ENCODE results near the gene CLCF1.

The CLCF1 gene

DNA sequence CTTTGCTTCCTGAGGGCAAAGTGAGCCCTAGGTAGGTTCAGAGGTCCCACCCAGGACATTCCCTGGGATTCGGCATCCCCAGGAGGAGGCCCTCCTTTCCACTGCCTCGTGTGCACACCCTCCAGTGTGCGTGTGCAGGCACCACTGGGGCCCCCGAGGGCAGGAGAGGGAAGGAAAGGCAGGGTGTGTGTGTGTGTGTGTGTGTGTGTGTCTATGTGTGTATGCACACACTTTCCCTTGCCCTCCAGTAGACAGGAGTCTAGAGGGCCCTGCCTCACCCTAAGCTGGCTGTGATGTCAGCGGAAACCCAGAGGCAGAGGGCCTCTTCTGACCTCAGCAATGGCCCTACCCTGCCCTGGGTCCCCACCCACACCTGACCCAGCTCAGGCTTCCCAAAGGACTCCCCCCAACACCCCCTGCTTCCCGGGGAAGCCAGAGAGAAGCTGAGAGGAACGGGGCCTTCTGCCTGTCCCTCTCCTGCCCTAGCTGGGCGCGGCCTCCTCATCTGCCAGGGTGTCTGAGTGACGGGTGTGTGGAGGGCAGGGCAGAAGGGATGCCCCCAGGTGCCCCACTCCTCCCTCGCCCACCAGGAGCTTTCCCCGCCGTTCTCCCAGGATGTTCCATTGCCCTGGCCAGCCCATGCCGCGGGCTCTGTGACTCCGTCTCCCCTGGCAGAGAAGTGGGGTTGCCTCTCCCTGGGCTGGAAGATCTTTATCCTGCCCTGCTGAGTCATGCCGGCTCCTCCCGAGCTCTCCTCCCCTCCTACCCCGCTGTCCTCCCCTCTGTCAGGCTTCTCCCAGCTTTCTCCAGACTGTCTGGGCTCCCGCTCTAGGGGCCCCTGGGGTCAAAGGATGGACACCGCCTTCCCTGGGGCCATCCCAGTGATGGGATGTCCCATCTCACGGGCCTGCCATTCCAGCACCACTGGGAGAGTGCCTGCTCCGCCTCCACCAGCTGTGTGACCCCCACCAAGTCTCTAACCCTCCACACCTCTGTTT lies 6.0 kb upstream of the CLCF1 start:
- in situ Hi-C loops (cut with MboI; ENCODE audit: low pct_unique_long_range_greater_than_20kb, low sequenced_read_pairs), result no loop called here
- no peak for DNase-seq

DNA sequence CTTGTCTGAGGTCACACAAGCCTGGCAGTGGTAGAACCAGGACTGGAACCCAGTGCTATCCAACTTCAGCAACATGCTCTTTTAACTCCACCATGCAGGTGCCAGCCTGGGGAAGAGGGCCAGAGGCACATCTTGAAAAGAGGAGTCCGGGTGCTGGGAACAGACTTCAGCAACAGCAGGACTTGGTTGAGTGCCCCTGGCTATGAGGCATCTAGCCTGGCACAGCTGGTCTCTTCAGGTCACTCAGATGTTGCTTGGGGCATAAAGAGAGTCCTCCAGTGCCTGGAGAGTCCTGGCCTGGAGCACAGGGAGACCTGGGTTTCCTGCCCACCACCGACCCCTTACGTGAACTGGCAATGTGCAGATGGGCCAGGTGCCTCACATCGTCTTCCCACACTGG lies 5.1 kb upstream of the CLCF1 start:
- no peak for DNase-seq
- in situ Hi-C loops (cut with MboI; ENCODE audit: low pct_unique_long_range_greater_than_20kb, low sequenced_read_pairs), result no loop called here

DNA sequence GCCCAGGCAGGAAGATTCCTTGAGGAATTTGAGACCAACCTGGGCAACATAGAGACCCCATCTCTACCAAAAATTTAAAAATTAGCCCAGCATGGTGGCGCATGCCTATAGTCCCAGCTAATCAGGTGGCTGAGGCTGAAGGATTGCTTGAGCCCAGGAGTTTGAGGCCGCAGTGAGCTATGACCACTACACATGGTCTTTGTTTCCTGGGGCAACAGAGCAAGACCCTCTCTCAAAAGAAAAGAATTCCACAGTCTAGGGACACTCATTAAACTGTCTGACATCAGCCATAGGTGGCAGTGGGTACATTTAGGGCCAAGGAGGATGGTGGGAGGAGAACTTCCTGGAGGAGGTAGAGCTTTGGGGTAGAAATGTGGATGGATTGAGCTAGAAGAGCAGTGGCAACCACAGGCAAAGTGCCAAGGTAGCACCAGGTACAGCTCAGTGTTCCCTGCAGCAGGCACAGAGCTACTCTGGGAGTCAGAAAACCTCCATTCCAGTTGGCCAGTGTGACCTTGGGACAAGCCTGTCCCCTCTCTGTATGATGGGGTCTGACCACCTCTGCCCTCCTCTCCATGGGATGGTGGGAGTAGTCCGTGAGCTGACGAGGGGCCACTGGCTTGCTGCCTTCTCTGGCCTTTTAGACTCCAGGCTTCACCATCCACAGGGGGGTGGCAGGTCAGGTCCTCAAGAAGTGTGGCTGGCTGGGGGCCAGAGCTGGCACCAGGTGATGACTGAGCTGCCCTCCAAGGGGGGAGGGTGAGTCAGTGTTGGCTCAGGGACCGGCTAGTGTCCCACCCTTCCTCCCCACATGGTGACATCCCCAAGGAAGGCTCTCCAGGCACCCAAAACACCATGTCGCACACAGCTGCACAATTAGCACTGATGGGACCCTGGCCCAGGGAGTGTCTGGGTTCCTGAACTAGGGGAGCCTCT lies 3.7 kb upstream of the CLCF1 start:
- DNase-seq, result no peak
- in situ Hi-C loops (cut with MboI; ENCODE audit: low pct_unique_long_range_greater_than_20kb, low sequenced_read_pairs), result no loop called here

DNA sequence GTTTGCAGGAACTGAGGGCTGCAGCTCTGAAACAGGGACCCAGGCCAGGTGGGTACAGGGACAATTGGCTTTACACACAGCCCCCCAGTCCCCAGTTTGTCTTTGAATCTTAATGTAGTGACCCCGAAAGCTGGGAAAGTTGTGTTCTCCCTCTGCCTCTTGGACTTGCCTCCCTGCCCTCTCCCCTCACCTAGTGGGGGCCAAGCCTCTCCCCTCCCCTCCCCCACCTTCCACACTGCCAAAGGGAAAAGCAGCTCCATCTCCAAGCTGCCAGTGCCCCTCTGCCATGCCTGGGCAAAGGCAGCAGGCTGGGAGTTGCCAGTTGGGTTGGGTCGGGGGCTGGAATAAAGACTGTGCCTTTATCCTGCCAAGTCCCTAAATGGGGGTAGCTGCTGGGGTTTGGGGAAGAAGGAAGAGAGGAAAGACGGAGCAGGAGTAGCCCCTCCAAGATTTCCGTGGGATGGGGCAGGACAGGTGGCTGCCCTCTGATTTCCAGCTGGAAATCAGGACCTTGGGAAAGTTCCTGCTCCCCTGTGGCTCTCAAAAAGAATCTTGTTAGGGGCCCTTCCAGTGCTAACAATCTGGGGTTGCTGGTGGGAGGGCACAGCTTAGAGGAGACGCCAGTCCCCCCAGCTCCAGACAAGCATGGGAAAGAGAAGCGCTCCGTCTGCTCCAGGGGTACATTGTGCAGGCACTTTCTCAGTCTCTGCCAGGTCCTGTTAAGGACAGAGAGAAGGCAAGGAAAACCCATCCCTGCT lies 2.8 kb upstream of the CLCF1 start:
- DNase-seq, result no peak
- in situ Hi-C loops (cut with MboI; ENCODE audit: low pct_unique_long_range_greater_than_20kb, low sequenced_read_pairs), result no loop called here

DNA sequence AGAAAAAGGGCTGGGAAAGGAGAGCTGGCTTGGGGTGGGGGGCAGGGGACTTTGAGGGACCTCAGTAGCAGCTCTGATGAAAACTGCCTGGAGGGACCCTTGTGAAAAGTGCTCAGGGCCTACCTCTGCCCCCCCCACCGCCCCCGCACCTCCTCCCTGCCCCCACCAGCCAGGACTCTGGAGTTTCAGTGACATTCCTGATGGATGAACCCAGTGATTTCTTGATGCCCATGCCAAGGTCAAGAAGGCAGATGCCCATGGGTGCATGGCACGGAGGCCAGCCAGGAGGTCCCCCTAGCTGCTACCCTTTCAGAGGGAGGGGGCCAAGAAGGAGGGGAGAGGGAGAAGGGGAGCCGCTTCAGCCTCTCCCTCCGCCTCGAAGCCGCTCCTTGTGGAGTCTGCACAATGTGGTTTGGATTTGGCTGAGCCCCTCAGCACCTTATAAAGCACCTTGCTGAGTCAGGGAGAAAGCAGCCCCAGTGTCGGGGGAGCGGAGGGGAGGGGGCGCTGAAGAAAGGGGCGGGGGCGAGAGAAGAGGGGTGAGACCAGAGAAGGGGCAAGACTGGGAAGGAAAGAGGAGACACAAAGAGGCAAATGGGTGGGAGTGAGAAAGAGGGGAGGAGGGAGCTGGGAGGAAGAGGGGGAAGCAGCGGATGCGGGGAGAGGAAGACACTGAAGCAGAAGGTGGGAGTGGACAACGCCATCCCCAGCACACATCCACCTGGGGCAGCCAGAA lies 2.1 kb upstream of the CLCF1 start:
- no peak for DNase-seq
- in situ Hi-C loops (cut with MboI; ENCODE audit: low pct_unique_long_range_greater_than_20kb, low sequenced_read_pairs), result no loop called here

DNA sequence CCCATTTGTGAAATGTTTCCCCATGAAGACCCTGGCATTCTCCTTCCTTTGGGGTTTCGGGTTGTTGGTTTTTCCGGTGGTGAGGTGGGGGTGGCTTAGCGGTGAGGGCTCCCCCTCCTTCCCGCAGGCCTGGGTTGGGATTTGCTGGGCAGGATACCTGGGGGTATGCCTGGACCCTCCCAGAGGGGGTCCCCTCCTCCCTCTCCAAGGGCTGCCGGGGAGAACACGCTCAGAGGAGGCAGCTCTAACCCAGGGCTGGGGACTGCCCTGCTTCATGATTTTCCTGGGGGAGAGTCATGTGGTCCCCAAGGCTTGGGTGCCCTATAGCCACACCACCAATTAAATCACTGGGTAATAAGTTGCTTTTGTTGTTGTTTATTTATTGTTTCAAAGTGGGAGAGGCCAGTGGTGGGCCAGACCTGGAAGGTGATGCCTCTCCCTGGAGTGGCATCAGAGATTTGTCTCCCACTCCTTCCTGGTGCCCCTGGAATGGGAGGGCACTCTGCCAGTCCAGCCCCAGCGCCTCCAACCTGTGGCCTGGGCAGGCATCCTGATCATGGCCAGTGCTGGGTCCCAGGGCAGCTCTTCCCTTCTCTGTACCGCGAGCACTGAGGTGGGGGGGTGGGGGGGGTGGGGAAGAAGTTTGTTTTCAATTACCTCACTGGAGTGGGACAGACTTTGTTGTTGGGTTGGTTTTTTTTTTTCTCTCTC lies 1.3 kb upstream of the CLCF1 start:
- in situ Hi-C loops (cut with MboI; ENCODE audit: low pct_unique_long_range_greater_than_20kb, low sequenced_read_pairs), result no loop called here
- no peak for DNase-seq

DNA sequence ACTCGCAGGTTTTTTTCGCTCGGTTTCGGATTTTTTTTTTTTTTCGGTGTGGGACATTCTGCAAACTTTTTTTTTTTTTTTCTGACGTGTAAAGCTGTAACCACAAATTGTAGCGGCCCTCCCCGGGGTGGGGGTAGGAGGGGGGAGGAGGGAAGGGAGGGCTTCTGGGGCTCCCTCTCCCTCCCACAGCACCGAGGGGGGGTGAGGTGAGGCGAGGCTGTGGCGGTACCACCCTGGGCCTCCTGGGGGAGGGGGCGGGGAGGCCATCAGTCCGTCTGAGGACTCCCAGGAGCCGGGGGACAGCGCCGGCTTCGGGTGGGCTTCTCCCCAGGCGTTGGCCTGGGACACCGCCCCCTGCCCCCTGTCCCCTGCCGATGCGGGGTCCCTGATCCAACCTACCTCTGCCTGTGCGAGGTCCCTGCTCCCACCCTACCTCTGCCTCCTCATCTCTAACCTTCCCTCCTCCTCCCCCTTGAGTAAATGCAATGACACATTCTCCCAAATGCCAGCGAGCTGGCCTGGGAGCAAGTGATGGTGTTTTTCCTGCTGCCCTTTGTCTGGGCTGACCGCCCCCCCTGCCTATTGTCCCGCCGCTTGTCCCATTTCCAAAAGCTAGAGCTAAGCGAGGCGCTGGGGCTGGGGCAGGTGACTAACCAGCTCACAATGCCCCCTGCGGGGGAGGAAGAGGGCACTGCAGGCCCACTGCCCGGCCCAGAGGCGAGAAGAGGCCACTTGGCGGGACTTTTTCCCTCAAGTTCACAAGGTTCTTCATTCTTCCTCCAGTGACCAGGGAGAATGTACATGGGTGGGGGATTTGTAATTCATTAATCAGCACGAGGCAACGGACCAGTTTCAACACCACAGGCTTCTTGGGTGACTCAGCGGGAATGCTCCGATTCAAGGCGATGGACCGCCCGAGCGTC lies 511 bp upstream of the CLCF1 start:
- peak; percentile 55 for DNase-seq
- in situ Hi-C loops (cut with MboI; ENCODE audit: low pct_unique_long_range_greater_than_20kb, low sequenced_read_pairs), result no loop called here

DNA sequence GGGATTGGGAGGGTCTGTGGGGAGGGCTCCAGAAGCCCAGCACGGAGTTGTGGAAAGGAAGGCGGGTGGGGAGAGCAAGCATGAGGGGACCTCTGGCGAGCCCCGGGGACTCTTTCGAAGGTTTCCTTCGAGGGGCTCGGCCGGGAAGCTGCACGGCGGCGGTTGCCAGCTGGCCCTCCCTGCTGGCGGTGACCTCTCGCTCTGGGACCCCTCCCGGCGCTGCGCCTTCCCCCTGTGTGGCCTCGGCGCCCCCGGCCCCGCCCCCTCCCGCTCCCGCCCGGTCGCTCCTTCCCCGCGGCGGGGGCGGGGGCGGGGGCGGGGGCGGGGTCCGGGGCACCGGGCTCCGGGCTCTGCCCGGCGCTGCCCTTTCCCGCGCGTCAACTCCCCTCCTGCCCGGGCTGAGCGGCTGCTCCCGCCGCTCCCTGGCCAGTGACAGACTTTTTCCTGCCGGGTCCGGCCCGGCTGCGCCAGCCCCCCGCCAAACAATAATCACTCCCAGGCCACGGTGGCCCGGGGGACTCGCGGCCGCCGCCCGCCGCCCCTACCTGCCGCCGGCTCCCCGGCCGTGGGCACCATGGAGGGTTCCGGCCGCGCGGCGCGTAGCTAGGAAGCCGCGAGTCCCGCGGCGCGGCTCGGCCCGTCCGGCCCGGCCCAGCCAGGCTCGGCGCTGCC lies 941 bp downstream of the CLCF1 start:
- DNase-seq, result no peak

DNA sequence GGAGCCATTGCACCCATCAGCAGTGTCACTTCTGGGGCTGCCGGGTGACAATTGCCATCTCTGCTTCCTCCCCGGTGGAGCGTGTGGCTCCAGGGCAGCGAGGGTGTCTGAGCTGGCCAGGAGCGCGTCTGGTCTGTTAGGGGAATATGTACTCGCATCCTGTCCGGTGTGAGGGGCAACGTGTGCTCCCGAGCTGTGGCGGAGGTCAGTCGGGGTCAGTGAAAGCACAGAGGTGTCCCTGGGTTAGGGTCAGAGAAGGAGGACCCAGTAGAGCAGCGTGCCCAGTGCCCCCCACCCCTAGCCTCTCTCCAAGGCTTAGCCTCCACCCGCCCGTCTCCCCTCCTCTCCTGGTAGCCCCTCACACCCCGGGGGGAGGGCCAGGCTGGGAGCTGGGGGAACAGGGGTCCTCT lies 1.5 kb downstream of the CLCF1 start:
- in situ Hi-C loops (cut with MboI; ENCODE audit: low pct_unique_long_range_greater_than_20kb, low sequenced_read_pairs), result no loop called here
- DNase-seq, result no peak

More for the DNA sequence above, 941 bp downstream of the CLCF1 start:
- in situ Hi-C loops (cut with MboI; ENCODE audit: low pct_unique_long_range_greater_than_20kb, low sequenced_read_pairs), result no loop called here

DNA sequence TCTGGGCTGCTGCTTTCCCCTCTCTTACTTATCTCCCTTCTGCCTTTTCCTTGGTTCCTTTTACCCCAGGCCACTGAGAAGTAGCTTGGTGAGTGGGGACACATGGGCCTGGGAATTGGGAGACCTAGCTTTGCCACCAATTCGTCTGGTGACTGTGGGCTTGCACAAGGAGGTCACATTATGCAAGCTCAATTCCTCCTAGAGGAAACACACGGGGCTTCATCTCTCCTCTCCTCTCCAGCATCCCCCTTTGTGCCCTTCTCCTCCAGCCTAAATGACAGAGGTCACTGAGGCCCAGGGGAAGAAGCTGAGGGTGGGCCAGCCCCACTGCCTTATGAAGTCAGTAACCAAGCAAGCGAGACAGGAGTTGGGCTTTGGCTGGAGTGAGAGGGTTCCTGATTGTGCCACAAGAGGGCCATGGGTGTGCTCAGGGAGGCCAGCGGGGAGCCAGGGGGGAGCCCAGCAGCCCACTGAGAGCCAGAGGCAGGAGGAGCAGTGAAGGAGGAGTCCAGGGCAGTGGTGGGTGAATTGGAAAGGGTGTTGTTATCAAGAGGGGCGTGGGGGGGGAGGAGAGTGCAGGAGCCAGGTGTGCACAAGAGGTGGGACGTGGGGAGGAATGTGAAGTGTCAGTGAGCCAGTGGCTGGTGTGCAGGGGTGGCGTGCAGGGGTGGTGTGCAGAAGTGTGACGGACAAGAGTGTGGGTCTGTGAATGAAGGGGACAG lies 2.0 kb downstream of the CLCF1 start:
- DNase-seq, result peak; percentile 61
- in situ Hi-C loops (cut with MboI; ENCODE audit: low pct_unique_long_range_greater_than_20kb, low sequenced_read_pairs), result no loop called here

DNA sequence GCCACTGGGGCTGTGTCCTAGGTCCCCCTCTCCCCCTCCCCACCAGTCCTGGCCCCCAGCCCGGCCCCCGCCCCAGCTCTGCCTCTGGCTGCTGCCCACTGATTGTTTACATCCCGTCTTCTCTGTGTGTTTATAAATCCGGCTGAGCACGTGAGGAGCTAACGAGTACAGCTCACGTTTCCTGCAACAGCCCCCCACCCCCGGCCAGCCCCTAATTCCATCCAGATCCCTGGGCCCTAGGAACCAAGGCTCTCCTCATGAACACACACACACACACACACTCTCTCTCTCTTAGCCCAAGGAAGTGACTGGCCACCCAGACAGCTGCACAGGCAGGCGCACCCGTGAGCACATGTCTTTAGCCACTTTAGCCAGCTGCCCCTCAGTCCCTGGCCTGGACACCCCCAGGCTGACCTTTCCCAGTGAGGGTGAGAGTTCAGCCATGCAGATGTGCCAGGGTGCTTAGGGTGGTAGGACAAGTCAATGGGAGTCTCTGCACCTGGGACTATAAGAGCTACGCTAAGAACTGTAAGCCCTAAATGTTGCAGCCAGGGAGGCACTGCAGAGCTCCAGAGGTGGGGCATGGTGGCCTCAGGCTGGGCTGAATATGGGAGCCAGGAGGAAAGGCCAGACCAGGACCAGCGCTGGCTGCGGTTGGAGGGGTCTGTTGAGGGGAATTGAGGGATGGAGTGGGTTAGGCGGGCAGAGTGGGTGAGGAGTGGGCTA lies 2.9 kb downstream of the CLCF1 start:
- no peak for DNase-seq
- in situ Hi-C loops (cut with MboI; ENCODE audit: low pct_unique_long_range_greater_than_20kb, low sequenced_read_pairs), result no loop called here

DNA sequence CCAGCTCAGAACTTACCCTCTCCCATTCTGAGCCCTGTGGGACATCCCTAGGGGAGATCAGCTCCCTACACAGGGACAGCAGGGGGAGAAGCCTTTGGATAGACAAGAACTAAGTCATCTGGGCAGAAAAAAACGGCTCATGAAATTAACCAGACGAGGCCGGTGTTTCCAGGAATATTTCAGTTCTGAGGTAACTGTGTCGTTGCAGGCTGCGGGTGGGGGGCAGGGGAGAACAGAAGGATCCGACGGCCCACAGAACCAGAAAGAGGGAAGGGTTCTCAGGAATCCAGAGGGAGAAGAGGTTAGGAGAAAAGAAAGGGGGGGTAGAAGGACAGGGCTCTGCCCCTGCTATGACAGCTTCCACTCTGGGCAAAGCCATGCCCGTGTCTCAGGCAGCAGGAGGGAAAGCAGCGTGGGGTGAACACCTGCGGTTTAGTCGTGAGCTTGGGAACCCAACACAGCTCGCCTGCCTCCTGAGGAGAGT lies 3.6 kb downstream of the CLCF1 start:
- in situ Hi-C loops (cut with MboI; ENCODE audit: low pct_unique_long_range_greater_than_20kb, low sequenced_read_pairs), result no loop called here
- no peak for DNase-seq

DNA sequence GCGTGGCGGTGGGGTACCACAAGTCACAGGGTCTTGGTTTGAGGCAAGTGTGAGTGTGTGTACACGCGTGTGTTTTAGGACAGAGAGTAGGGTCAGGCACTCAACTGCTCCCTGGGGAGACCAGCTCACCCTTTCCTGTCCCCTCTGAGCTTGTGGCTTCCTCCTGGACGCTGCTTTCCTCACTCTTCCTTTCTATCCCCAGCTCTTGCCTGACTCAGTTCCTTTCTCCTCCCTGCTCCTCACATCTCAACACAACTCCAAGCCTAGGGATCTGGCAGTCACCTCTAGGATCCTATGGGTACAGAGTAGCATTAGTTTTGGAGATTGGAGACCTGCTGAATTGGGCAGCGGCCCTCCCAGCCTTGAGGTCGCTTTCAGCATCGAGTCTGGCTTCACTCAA lies 4.1 kb downstream of the CLCF1 start:
- DNase-seq, result no peak
- in situ Hi-C loops (cut with MboI; ENCODE audit: low pct_unique_long_range_greater_than_20kb, low sequenced_read_pairs), result no loop called here

DNA sequence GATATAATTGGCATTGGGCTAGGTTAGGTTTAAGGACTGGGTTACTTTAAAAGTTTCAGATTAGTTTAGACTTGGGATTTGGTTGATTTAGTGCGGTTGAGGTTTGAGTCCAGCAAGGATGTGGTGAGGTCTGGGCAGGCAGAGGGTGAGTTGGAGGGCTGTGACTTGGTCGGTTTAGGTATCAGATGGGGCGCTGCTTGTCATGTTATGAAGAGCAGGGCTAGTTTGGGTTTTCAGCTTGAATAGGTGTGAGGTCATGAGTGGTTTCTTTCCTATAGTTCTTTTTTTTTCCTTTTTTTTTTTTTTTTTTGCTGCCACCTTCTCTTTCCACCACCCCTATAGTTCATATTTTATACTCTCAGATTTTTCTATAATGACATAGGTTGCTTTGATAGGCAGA lies 4.8 kb downstream of the CLCF1 start:
- DNase-seq, result no peak
- in situ Hi-C loops (cut with MboI; ENCODE audit: low pct_unique_long_range_greater_than_20kb, low sequenced_read_pairs), result no loop called here

DNA sequence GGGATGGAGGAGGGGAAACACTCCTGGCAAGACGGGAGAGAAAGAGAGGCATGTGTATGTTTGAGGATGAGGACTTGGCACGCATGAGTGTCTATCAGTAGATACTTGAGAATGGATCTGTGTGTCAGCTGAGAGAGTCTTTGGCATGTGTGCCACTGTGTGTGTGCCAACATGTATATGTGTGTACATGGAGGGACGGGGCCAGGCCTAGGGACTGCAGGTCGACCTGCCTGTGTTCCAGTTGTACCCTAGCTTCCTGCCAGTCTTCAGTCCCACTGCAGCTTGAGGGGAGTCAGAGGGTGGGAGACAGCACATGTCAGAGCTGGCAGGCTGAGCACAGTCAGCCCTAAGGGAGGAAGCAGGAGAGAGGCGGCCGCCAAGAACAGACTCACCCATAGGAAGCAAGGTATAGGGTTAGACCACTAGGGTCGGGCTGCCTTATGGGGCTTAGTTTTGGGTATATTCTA lies 5.6 kb downstream of the CLCF1 start:
- DNase-seq, result no peak
- in situ Hi-C loops (cut with MboI; ENCODE audit: low pct_unique_long_range_greater_than_20kb, low sequenced_read_pairs), result no loop called here

All from KBM-7 (cell line).